ENCODE measurements around the gene SMIM36.

SMIM36 gene

GRCh38 chr17:55463600-55463999 lies 47.7 kb downstream of the SMIM36 start:
- TF ChIP-seq TCF12 (IDR thresholded peaks at IDR 0.05; ENCODE audit: low read depth) = no peak
- TF ChIP-seq EGR1 (IDR thresholded peaks at IDR 0.05) = no peak

- TF ChIP-seq CREB1 (IDR thresholded peaks at IDR 0.05; ENCODE audit: low read depth) (no peak), RAD21 (IDR thresholded peaks at IDR 0.05; ENCODE audit: low read depth) (no peak), EP300 (IDR thresholded peaks at IDR 0.05; ENCODE audit: borderline replicate concordance) (no peak), NFIC (IDR thresholded peaks at IDR 0.05) (no peak), TAF1 (IDR thresholded peaks at IDR 0.05; ENCODE audit: low read depth) (no peak), CEBPB (IDR thresholded peaks at IDR 0.05) (no peak), REST (IDR thresholded peaks at IDR 0.05; ENCODE audit: low read depth) (no peak), FOXM1 (IDR thresholded peaks at IDR 0.05; ENCODE audit: borderline replicate concordance, low read depth) (no peak), ZBTB7A (IDR thresholded peaks at IDR 0.05; ENCODE audit: low read depth) (no peak), USF1 (IDR thresholded peaks at IDR 0.05) (no peak), EGR1 (IDR thresholded peaks at IDR 0.05) (no peak), TCF12 (IDR thresholded peaks at IDR 0.05; ENCODE audit: low read depth) (no peak), MAX (IDR thresholded peaks at IDR 0.05) (no peak), TEAD4 (IDR thresholded peaks at IDR 0.05) (no peak)
These were observed 48.5 kb downstream of the SMIM36 start for GRCh38 chr17:55462711-55463110.

- TF ChIP-seq EP300 (IDR thresholded peaks at IDR 0.05; ENCODE audit: borderline replicate concordance) = no peak
- no peak for TF ChIP-seq FOXM1 (IDR thresholded peaks at IDR 0.05; ENCODE audit: borderline replicate concordance, low read depth)
- no peak for TF ChIP-seq REST (IDR thresholded peaks at IDR 0.05; ENCODE audit: low read depth)
- no peak for TF ChIP-seq YY1 (IDR thresholded peaks at IDR 0.05; ENCODE audit: low read depth)
- TF ChIP-seq USF1 (IDR thresholded peaks at IDR 0.05) = no peak
- no peak for TF ChIP-seq CEBPB (IDR thresholded peaks at IDR 0.05)
- TF ChIP-seq RAD21 (IDR thresholded peaks at IDR 0.05; ENCODE audit: low read depth) = no peak
- TF ChIP-seq EGR1 (IDR thresholded peaks at IDR 0.05) = no peak
These were observed 49.0 kb downstream of the SMIM36 start for GRCh38 chr17:55462234-55462633.

- TF ChIP-seq REST (IDR thresholded peaks at IDR 0.05; ENCODE audit: low read depth) = no peak
- TF ChIP-seq RAD21 (IDR thresholded peaks at IDR 0.05; ENCODE audit: low read depth) = no peak
- no peak for TF ChIP-seq CEBPB (IDR thresholded peaks at IDR 0.05)
- no peak for TF ChIP-seq CREB1 (IDR thresholded peaks at IDR 0.05; ENCODE audit: low read depth)
- TF ChIP-seq TCF12 (IDR thresholded peaks at IDR 0.05; ENCODE audit: low read depth) = no peak
- TF ChIP-seq NFIC (IDR thresholded peaks at IDR 0.05) = no peak
- no peak for TF ChIP-seq USF1 (IDR thresholded peaks at IDR 0.05)
- no peak for TF ChIP-seq MAX (IDR thresholded peaks at IDR 0.05)
- TF ChIP-seq EP300 (IDR thresholded peaks at IDR 0.05; ENCODE audit: borderline replicate concordance) = no peak
- TF ChIP-seq YY1 (IDR thresholded peaks at IDR 0.05; ENCODE audit: low read depth) = no peak
- no peak for TF ChIP-seq FOXM1 (IDR thresholded peaks at IDR 0.05; ENCODE audit: borderline replicate concordance, low read depth)
- TF ChIP-seq EGR1 (IDR thresholded peaks at IDR 0.05) = no peak
- TF ChIP-seq TEAD4 (IDR thresholded peaks at IDR 0.05) = no peak
- no peak for TF ChIP-seq TAF1 (IDR thresholded peaks at IDR 0.05; ENCODE audit: low read depth)
- TF ChIP-seq ZBTB7A (IDR thresholded peaks at IDR 0.05; ENCODE audit: low read depth) = no peak
These were observed 52.3 kb downstream of the SMIM36 start for GRCh38 chr17:55458978-55459377.
